Measurements from ENCODE around the gene ANKRA2.

Gene ANKRA2

DNA sequence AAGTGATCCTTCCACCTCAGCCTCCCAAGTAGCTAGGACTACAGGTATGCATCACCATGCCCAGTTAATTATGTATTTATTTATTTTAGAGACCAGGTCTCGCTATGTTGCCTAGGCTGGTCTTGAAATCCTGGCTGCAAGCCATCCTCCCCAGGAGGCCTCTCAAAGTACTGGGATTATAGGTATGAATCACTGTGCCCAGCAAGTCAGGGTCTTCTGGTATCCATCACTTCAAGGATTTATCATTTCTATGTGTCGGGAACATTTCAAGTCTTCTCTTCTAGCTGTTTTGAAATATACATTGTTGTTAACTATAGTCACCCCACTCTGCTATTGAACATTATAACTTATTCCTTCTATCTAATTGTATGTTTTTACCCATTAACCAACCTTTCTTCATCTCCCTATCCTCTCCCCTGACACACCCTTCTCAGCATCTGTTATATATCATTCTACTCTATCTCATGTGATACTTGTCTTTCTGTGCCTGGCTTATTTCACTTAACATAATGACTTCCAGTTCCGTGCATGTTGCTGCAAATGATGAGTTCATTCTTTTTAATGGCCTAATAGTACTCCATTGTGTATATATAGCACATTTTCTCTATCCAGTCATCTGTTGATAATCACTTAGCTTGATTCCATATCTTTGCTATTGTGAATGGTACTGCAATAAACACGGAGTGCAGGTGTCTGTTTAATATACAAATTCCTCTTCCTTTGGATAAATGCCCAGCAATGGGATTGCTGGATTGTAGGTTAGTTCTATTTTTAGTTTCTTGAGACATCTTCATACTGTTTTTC is 26.5 kb upstream of the ANKRA2 start:
- Mint-ChIP-seq H3K4me1 (no peaks in the 10 kb centered on the region), H3K36me3 (ENCODE audit: low read depth) (no peaks in the 10 kb centered on the region), H3K27ac (no peak overlapping the region), H3K27me3 (ENCODE audit: low read depth, poor library complexity) (peaks cover 8% of the 10 kb centered on the region), H3K4me3 (no peak overlapping the region), H3K9me3 (no peaks in the 10 kb centered on the region)
- TF ChIP-seq, protein P1, sequence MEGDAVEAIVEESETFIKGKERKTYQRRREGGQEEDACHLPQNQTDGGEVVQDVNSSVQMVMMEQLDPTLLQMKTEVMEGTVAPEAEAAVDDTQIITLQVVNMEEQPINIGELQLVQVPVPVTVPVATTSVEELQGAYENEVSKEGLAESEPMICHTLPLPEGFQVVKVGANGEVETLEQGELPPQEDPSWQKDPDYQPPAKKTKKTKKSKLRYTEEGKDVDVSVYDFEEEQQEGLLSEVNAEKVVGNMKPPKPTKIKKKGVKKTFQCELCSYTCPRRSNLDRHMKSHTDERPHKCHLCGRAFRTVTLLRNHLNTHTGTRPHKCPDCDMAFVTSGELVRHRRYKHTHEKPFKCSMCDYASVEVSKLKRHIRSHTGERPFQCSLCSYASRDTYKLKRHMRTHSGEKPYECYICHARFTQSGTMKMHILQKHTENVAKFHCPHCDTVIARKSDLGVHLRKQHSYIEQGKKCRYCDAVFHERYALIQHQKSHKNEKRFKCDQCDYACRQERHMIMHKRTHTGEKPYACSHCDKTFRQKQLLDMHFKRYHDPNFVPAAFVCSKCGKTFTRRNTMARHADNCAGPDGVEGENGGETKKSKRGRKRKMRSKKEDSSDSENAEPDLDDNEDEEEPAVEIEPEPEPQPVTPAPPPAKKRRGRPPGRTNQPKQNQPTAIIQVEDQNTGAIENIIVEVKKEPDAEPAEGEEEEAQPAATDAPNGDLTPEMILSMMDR (IDR thresholded peaks at IDR 0.05): no peak
- no peak for DNase-seq

DNA sequence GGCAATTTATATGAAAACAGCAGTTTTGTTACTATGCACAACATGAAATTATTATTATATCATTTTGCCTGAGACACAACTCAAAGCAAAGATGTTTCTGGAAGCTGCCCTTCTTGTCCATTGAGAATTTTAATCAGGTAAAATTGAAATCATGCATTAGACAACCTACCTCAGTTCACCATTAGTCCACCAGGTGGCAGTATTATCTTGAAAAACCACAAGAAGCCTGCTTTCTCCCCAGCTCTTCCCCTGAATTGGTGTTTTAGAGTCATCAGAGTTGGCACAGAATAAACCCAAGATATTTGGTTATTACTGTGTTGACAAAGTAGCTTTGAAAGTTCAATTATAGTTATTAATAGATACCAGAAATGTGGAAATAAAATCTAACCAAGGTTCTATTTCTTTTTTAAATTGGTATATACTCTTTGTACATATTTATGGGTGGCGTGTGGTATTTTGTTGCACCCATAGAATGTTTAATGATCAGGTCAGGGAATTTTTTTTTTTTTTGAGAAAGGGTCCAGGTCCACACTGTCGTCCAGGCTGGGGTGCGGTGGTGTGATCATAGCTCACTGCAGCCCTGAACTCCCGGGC is 25.8 kb upstream of the ANKRA2 start:
- DNase-seq: peak; percentile 49
- TF ChIP-seq, protein P1 (IDR thresholded peaks at IDR 0.05): peak; percentile 83
- H3K36me3 Mint-ChIP-seq (ENCODE audit: low read depth): no peaks in the 10 kb centered on the region
- H3K27ac Mint-ChIP-seq: no peak overlapping the region
- H3K4me3 Mint-ChIP-seq: no peak overlapping the region
- H3K27me3 Mint-ChIP-seq (ENCODE audit: low read depth, poor library complexity): peaks cover 8% of the 10 kb centered on the region
- H3K9me3 Mint-ChIP-seq: no peaks in the 10 kb centered on the region
- H3K4me1 Mint-ChIP-seq: no peaks in the 10 kb centered on the region

DNA sequence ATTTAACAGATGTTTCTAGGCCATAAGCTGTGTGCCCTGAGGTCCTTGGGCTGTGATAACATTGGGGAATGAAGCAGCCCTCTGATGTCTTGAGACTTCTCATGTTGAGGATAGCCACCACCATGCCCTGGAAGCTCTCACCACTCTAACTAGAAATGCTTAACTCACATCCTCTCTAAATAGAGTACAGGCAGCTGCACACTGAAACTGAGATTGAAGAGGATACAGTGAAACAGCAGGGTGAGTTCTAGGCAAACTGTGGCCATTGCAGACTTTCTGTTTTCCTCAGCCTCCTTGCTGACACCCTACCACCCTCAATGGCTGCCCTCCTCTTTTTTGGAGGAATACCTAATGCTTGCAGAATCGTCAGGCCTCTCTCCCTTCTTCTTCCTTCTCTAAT is 22.5 kb upstream of the ANKRA2 start:
- TF ChIP-seq, protein P1 (IDR thresholded peaks at IDR 0.05): no peak
- H3K4me1 Mint-ChIP-seq: no peaks in the 10 kb centered on the region
- DNase-seq: no peak
- peaks cover 7% of the 10 kb centered on the region for H3K27me3 Mint-ChIP-seq (ENCODE audit: low read depth, poor library complexity)
- H3K9me3 Mint-ChIP-seq: no peaks in the 10 kb centered on the region
- no peak overlapping the region for H3K27ac Mint-ChIP-seq
- H3K36me3 Mint-ChIP-seq (ENCODE audit: low read depth): no peaks in the 10 kb centered on the region
- H3K4me3 Mint-ChIP-seq: no peak overlapping the region

DNA sequence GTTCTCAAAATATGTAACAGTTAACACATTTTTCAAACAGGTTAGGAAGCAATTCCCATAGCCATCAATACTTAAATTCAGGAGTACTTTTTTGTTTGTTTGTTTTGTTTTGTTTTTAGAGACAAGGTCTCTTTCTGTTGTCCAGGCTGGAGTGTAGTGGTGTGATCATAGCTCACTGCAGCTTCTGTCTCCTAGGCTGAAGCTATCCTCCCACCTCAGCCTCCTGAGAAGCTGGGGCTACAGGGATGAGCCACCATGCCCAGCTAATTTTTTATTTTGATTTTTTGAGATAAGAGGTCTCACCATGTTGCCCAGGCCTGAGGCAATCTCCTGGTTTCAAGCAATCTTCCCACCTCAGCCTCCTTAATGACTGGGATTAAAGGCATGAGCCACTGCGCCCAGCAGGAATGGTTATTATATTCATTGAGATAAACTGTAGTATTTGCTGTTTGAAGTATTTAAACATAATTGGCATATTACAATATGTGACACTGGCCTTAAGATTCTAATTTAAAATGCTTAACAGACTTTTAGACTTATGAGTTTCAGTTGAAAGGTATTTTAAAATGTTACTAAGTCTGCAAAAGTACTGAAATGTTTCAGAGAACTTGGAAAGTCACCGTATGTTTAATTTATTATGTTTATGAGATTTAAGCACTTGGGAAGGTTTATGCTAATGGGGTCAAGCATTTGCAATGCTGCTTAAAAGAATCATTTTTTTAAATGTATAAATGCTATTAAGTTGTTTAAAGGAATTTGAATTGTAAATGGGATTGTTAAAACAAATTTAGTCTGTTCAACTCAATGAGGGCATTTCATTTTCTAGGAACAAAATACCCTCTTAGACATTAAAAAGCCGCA is 17.1 kb upstream of the ANKRA2 start:
- DNase-seq: no peak
- Mint-ChIP-seq H3K27ac (no peak overlapping the region), H3K4me1 (no peaks in the 10 kb centered on the region), H3K4me3 (no peak overlapping the region), H3K36me3 (ENCODE audit: low read depth) (peaks cover 24% of the 10 kb centered on the region), H3K9me3 (no peaks in the 10 kb centered on the region), H3K27me3 (ENCODE audit: low read depth, poor library complexity) (no peaks in the 10 kb centered on the region)
- TF ChIP-seq, protein P1 (IDR thresholded peaks at IDR 0.05): no peak

DNA sequence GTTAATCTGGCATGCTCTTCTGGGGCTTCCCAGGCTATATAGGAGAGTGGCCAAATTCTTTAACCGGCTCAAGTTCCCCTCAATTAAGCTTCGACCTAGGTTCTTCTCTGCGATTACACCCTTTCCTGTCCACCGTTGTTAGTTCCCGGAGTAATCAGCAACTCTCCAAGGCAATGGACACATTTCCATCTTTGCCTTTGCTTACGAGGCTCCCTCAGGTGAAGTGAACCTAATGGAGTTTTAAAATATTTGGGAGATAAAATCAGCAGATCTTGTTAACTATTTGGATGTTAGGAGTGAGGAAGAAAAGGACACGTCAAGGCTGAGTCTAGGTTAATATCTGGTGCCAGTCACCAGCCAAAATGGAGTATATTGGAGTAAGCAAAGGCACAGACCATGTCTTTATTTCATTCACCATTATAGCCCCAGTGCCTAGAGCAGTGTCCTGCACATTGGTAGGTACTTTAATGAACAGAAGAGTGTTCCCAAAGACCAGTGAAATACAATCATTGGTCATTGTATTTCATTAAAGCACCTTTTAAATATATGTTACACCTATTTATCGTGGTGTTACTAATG is 619 bp upstream of the ANKRA2 start:
- TF ChIP-seq, protein P1 (IDR thresholded peaks at IDR 0.05): no peak
- Mint-ChIP-seq H3K27ac (peak overlapping the region; percentile 99), H3K9me3 (no peaks in the 10 kb centered on the region)

More for the DNA sequence above, 619 bp upstream of the ANKRA2 start:
- H3K27me3 Mint-ChIP-seq (ENCODE audit: low read depth, poor library complexity): no peaks in the 10 kb centered on the region
- peaks cover 29% of the 10 kb centered on the region for H3K4me1 Mint-ChIP-seq
- DNase-seq: no peak
- peak overlapping the region; percentile 94 for H3K4me3 Mint-ChIP-seq
- H3K36me3 Mint-ChIP-seq (ENCODE audit: low read depth): peaks cover 32% of the 10 kb centered on the region
